HepG2 (cell line): ENCODE results near the gene FAM222B. TPM values are rescaled to one million over a fixed set of nuclear protein-coding genes. Genes with fewer than 3 reads are reported as not detected.
A peak's percentile ranks its signal among the peaks of the same experiment; 100 is the strongest.

Source experiments
- AGO1 ChIP-seq: fragments of 200-400 bp; formaldehyde crosslinking; IDR thresholded peaks from 2 replicates; pipeline ENCODE4 v1.6.1; 2017; ENCODE audit warnings: mild to moderate bottlenecking, low read depth, low read length, moderate library complexity; ENCODE audit not compliant: poor library complexity, severe bottlenecking
- ATRX ChIP-seq: sonication (generic); formaldehyde crosslinking; IDR thresholded peaks from 2 replicates; pipeline ENCODE4 v1.4.0; 2020; ENCODE audit warnings: missing genetic modification reagents, borderline replicate concordance
- FLYWCH1 ChIP-seq: sonication (generic); formaldehyde crosslinking; IDR thresholded peaks from 2 replicates; pipeline ENCODE4 v1.8.1; 2023; ENCODE audit warnings: mild to moderate bottlenecking, missing genetic modification reagents
- FOSL1 ChIP-seq: sonication (generic); formaldehyde crosslinking; IDR thresholded peaks from 2 replicates; pipeline ENCODE4 v1.9.0; 2021; ENCODE audit warnings: missing genetic modification reagents, borderline replicate concordance
- GABPB1 ChIP-seq: IDR thresholded peaks from 2 replicates; pipeline ENCODE4 v1.6.1; 2016; ENCODE audit warnings: mild to moderate bottlenecking, missing genetic modification reagents, moderate library complexity, missing compliant biosample characterization
- HMGA1 ChIP-seq: sonication (generic); formaldehyde crosslinking; conservative IDR thresholded peaks from 2 replicates; pipeline ENCODE4 v1.4.0; 2020; ENCODE audit warnings: missing genetic modification reagents
- HNRNPUL1 ChIP-seq: fragments of 200-400 bp; formaldehyde crosslinking; IDR thresholded peaks from 2 replicates; pipeline ENCODE4 v1.6.1; 2017; ENCODE audit warnings: low read depth, mild to moderate bottlenecking, low read length, moderate library complexity
- JDP2 ChIP-seq: sonication (generic); formaldehyde crosslinking; IDR thresholded peaks from 2 replicates; pipeline ENCODE4 v1.8.1; 2022; ENCODE audit warnings: missing genetic modification reagents, borderline replicate concordance
- MAFG ChIP-seq: sonication (generic); formaldehyde crosslinking; IDR thresholded peaks from 2 replicates; pipeline ENCODE4 v1.5.1; 2020; ENCODE audit warnings: mild to moderate bottlenecking, missing genetic modification reagents
- MYNN ChIP-seq: sonication (generic); formaldehyde crosslinking; IDR thresholded peaks from 2 replicates; pipeline ENCODE4 v1.4.0; 2020; ENCODE audit warnings: mild to moderate bottlenecking, low read depth, missing genetic modification reagents
- NFIB ChIP-seq: sonication (generic); formaldehyde crosslinking; IDR thresholded peaks from 2 replicates; pipeline ENCODE4 v1.9.0; 2021; ENCODE audit warnings: missing genetic modification reagents, mild to moderate bottlenecking, borderline replicate concordance
- PAF1 ChIP-seq: IDR thresholded peaks from 2 replicates; pipeline ENCODE4 v1.6.1; 2016; ENCODE audit warnings: missing genetic modification reagents, missing compliant biosample characterization
- PCBP2 ChIP-seq: fragments of 200-400 bp; formaldehyde crosslinking; optimal IDR thresholded peaks from 2 replicates; pipeline ENCODE3; 2018; ENCODE audit warnings: low read length, low read depth; ENCODE audit not compliant: poor library complexity, severe bottlenecking
- PREB ChIP-seq: sonication (generic); formaldehyde crosslinking; IDR thresholded peaks from 2 replicates; pipeline ENCODE4 v1.4.0; 2020; ENCODE audit warnings: missing genetic modification reagents
- SMARCE1 ChIP-seq: fragments of 450-650 bp; IDR thresholded peaks from 2 replicates; pipeline ENCODE4 v1.6.1; 2017; ENCODE audit warnings: borderline replicate concordance
- SPEN ChIP-seq: sonication (generic); formaldehyde crosslinking; IDR thresholded peaks from 2 replicates; pipeline ENCODE4 v1.5.1; 2020; ENCODE audit warnings: low read depth, mild to moderate bottlenecking, missing genetic modification reagents
- SRSF1 ChIP-seq: fragments of 200-400 bp; formaldehyde crosslinking; optimal IDR thresholded peaks from 2 replicates; pipeline ENCODE3; 2017; ENCODE audit warnings: mild to moderate bottlenecking, low read depth, low read length, moderate library complexity
- TCF7 ChIP-seq: sonication (generic); IDR thresholded peaks from 2 replicates; pipeline ENCODE4 v1.6.1; 2016; ENCODE audit warnings: antibody characterized with exemption, low read depth
- ZNF720 ChIP-seq: sonication (generic); formaldehyde crosslinking; IDR thresholded peaks from 2 replicates; pipeline ENCODE4 v1.4.0; 2020; ENCODE audit warnings: missing genetic modification reagents
- ZNF737 ChIP-seq: sonication (generic); formaldehyde crosslinking; IDR thresholded peaks from 2 replicates; pipeline ENCODE4 v1.5.0; 2020; ENCODE audit warnings: missing genetic modification reagents, mild to moderate bottlenecking, borderline replicate concordance
- ZNF776 ChIP-seq: sonication (generic); formaldehyde crosslinking; IDR thresholded peaks from 2 replicates; pipeline ENCODE4 v1.4.0; 2020; ENCODE audit warnings: mild to moderate bottlenecking, missing genetic modification reagents
- polyA plus RNA-seq, 8 experiments: library from polyadenylated mRNA; depleted of rRNA in 3 of 8; stranded (reverse) in 7 of 8; unstranded in 1 of 8; fragments of >200 nt; fragmentation: Illumina TruSeq in 4 of 8; extraction: Trizol in 4 of 8; gene quantifications; 2 replicates each; pipeline versions ENCODE4 v1.2.1 to v1.2.3, GENCODE V29; 2011 to 2016; ENCODE audit warnings: low read depth in 4 of 8, missing spikeins in 1 of 8, mixed read lengths in 1 of 8; ENCODE audit not compliant: insufficient read depth in 1 of 8
- total RNA-seq, 5 experiments: library from RNA; depleted of rRNA; stranded (reverse); fragments of >200 nt; fragmentation: Illumina TruSeq; extraction: Trizol; gene quantifications; 2 replicates each; pipeline ENCODE4 v1.2.3, GENCODE V29; 2016; ENCODE audit warnings: low read depth in 1 of 5
- TF ChIP-seq, protein P1 (sequence below): sonication (generic); formaldehyde crosslinking; IDR thresholded peaks from 2 replicates; pipeline ENCODE4 v1.5.1; 2020; ENCODE audit warnings: mild to moderate bottlenecking, missing genetic modification reagents, borderline replicate concordance
- TF ChIP-seq, protein P2 (sequence below): sonication (generic); formaldehyde crosslinking; IDR thresholded peaks from 2 replicates; pipeline ENCODE4 v1.5.0; 2020; ENCODE audit warnings: missing genetic modification reagents
- TF ChIP-seq, protein P3 (sequence below): sonication (generic); formaldehyde crosslinking; IDR thresholded peaks from 2 replicates; pipeline ENCODE4 v1.4.0; 2020; ENCODE audit warnings: missing genetic modification reagents

FAM222B gene
- total and polyA plus RNA-seq, 2 of the 13 experiments (the other 11 are each of a cell fraction or from before 2014, with no cell fraction given): 3.5 to 7.3 TPM

- TF ChIP-seq, protein P1, sequence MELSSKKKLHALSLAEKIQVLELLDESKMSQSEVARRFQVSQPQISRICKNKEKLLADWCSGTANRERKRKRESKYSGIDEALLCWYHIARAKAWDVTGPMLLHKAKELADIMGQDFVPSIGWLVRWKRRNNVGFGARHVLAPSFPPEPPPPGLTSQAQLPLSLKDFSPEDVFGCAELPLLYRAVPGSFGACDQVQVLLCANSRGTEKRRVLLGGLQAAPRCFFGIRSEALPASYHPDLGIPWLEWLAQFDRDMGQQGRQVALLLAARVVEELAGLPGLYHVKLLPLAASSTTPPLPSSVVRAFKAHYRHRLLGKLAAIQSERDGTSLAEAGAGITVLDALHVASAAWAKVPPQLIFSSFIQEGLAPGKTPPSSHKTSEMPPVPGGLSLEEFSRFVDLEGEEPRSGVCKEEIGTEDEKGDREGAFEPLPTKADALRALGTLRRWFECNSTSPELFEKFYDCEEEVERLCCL (CRISPR knock-in tag): no peak
- TF ChIP-seq ZNF737 (CRISPR knock-in tag) (no peak), TCF7 (no peak), ZNF776 (CRISPR knock-in tag) (no peak), NFIB (no peak), ATRX (no peak), SPEN (CRISPR knock-in tag) (peak; percentile 33; the same call in 1 of the 2 replicates), GABPB1 (CRISPR knock-in tag) (peak; percentile 68), PAF1 (CRISPR knock-in tag) (no peak), FLYWCH1 (CRISPR knock-in tag) (no peak), PREB (CRISPR knock-in tag) (no peak), MYNN (no peak), ZNF720 (CRISPR knock-in tag) (no peak), PCBP2 (peak; percentile 82), JDP2 (no peak), SRSF1 (peak; percentile 83), HMGA1 (CRISPR knock-in tag) (no peak), AGO1 (no peak), FOSL1 (no peak), HNRNPUL1 (no peak), MAFG (no peak), SMARCE1 (no peak)
- TF ChIP-seq, protein P2, sequence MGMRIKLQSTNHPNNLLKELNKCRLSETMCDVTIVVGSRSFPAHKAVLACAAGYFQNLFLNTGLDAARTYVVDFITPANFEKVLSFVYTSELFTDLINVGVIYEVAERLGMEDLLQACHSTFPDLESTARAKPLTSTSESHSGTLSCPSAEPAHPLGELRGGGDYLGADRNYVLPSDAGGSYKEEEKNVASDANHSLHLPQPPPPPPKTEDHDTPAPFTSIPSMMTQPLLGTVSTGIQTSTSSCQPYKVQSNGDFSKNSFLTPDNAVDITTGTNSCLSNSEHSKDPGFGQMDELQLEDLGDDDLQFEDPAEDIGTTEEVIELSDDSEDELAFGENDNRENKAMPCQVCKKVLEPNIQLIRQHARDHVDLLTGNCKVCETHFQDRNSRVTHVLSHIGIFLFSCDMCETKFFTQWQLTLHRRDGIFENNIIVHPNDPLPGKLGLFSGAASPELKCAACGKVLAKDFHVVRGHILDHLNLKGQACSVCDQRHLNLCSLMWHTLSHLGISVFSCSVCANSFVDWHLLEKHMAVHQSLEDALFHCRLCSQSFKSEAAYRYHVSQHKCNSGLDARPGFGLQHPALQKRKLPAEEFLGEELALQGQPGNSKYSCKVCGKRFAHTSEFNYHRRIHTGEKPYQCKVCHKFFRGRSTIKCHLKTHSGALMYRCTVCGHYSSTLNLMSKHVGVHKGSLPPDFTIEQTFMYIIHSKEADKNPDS (CRISPR knock-in tag): no peak
- TF ChIP-seq, protein P3, sequence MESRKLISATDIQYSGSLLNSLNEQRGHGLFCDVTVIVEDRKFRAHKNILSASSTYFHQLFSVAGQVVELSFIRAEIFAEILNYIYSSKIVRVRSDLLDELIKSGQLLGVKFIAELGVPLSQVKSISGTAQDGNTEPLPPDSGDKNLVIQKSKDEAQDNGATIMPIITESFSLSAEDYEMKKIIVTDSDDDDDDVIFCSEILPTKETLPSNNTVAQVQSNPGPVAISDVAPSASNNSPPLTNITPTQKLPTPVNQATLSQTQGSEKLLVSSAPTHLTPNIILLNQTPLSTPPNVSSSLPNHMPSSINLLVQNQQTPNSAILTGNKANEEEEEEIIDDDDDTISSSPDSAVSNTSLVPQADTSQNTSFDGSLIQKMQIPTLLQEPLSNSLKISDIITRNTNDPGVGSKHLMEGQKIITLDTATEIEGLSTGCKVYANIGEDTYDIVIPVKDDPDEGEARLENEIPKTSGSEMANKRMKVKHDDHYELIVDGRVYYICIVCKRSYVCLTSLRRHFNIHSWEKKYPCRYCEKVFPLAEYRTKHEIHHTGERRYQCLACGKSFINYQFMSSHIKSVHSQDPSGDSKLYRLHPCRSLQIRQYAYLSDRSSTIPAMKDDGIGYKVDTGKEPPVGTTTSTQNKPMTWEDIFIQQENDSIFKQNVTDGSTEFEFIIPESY: no peak
These were observed 97.4 kb downstream of the FAM222B start (continued) for GRCh38 chr17:28744972-28745785.
